Gastrocnemius medialis (tissue), 4 donors: ENCODE results near the gene ADGRL3.
"Not testable (repeated sequence)": the region's sequence is repeated elsewhere in the genome, so short reads cannot be mapped to it uniquely, and the experiment has no call there.

ENCODE experiments used
- CTCF ChIP-seq, 5 experiments: fragments of 450-650 bp in 3 of 5; fragments of 200-600 bp in 2 of 5; sonication (generic) in 2 of 5; IDR thresholded peaks in 4 of 5; conservative IDR thresholded peaks in 1 of 5; 1 replicate in 4 of 5; 2 replicates in 1 of 5; pipeline ENCODE4 v1.5.1; 2016 to 2019; ENCODE audit warnings: antibody characterized with exemption in 5 of 5, mild to moderate bottlenecking in 3 of 5, moderate library complexity in 3 of 5
- POLR2A ChIP-seq, 2 donors: fragments of 450-650 bp; IDR thresholded peaks; one replicate each; pipeline ENCODE4 v1.6.1; 2017; ENCODE audit warnings: antibody characterized with exemption in 2 of 2, mild to moderate bottlenecking in 2 of 2, moderate library complexity in 2 of 2

GRCh38 chr4:61757983-61758382 is 557.9 kb downstream of the ADGRL3 start:
- TF ChIP-seq CTCF (IDR thresholded peaks at IDR 0.05 in 4 of 5, conservative IDR thresholded peaks at IDR 0.05 in 1 of 5); POLR2A (IDR thresholded peaks at IDR 0.05): not testable (repeated sequence)
